Measurements from ENCODE around the gene CRYGS.

DNA sequence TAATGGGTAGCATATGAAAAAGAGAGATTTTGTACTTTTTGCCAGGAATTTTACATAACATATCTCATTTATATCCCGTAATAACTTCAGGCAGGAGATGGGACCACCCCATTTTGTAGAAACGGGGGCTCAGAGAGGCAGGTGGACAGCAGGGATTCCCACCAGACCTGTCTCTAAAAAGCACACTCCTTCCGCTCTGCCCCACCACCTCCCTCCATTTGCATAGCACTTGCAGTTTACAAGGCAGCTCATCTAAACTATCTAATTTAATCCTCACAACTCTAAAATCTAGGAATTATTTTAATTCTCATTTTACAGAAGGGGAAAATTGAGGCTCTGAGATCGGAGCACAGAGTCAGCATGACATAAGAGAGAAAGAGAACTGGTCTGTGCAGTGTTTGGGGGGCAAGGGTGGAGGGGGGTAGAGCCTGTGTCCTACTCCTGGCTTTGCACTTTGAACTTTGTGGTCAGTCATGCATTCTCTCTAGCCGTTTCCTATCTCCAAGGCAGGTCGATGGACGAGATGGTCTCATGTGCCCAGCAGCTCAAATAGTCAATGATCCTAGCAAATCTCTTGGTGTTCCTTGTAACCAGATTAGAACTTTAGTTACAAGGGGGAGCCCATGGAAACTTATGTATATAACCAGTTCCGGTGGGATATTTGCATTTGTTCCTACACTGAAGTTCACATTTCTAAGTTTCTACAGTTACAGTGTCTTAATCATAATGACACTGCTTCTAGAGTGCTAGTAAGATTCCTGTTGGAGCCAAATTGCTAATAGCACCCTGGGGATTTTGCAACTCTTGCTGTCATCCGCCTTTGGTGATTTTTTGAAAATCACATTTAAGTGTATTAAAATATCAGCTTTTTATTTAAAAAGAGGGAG lies 18.6 kb downstream of the CRYGS start:
- TF ChIP-seq, protein P1, sequence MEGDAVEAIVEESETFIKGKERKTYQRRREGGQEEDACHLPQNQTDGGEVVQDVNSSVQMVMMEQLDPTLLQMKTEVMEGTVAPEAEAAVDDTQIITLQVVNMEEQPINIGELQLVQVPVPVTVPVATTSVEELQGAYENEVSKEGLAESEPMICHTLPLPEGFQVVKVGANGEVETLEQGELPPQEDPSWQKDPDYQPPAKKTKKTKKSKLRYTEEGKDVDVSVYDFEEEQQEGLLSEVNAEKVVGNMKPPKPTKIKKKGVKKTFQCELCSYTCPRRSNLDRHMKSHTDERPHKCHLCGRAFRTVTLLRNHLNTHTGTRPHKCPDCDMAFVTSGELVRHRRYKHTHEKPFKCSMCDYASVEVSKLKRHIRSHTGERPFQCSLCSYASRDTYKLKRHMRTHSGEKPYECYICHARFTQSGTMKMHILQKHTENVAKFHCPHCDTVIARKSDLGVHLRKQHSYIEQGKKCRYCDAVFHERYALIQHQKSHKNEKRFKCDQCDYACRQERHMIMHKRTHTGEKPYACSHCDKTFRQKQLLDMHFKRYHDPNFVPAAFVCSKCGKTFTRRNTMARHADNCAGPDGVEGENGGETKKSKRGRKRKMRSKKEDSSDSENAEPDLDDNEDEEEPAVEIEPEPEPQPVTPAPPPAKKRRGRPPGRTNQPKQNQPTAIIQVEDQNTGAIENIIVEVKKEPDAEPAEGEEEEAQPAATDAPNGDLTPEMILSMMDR (IDR thresholded peaks at IDR 0.05): no peak
- TF ChIP-seq ZFX (IDR thresholded peaks at IDR 0.05; ENCODE audit: borderline replicate concordance): no peak
